IMR-90 (cell line): ENCODE measurements around the gene CTR9. TPM values are rescaled to one million over a fixed set of nuclear protein-coding genes. Genes with fewer than 3 reads are reported as not detected.

Source experiments
- ATAC-seq: fragments of 200-7000 bp; cut with Tn5 transposase; 2 replicates; pipeline ENCODE4 v1.9.1; 2020; ENCODE audit warnings: low read depth, mild to moderate bottlenecking, moderate library complexity
- BruUV-seq: library from RNA; stranded (reverse); fragments of 400-500 nt; replicated peaks from 2 replicates; lab custom pipeline; 2021; lab: Mats Ljungman, UMichigan
- CTCF ChIA-PET: fragments of 300-600 bp; formaldehyde crosslinking; extraction: SDS; loops from one replicate; lab custom pipeline; 2021; ENCODE audit warnings: antibody characterized with exemption; lab: Yijun Ruan, JAX
- POLR2A ChIA-PET: fragments of 300-600 bp; sonication (Branson Sonifier 250); formaldehyde crosslinking; loops from one replicate; lab custom pipeline; 2022; ENCODE audit warnings: antibody characterized with exemption; ENCODE audit not compliant: unreplicated experiment; lab: Charles Lee
- DNase-seq: peaks from one replicate; pipeline ENCODE4 v3.0.0; 2013
- H2AFZ ChIP-seq: replicated peaks from 2 replicates; pipeline ENCODE3; 2013; ENCODE audit warnings: low read length, mild to moderate bottlenecking; ENCODE audit not compliant: poor library complexity
- H2AK5ac ChIP-seq: 2 replicates; pipeline ENCODE4 v1.6.1; 2013; ENCODE audit warnings: low read depth, low read length, inconsistent platforms
- H2AK9ac ChIP-seq: replicated peaks from 2 replicates; pipeline ENCODE3; 2013; ENCODE audit warnings: mild to moderate bottlenecking, low read depth, low read length, moderate library complexity; ENCODE audit not compliant: poor library complexity
- H2BK120ac ChIP-seq: 2 replicates; pipeline ENCODE4 v1.6.1; 2013; ENCODE audit warnings: low read depth, low read length, inconsistent platforms
- H2BK15ac ChIP-seq: 3 replicates; pipeline ENCODE4 v1.6.1; 2013; ENCODE audit warnings: low read depth, low read length, inconsistent platforms
- H2BK20ac ChIP-seq: 2 replicates; pipeline ENCODE4 v1.6.1; 2013; ENCODE audit warnings: low read depth, mild to moderate bottlenecking, inconsistent platforms, low read length, moderate library complexity
- H2BK5ac ChIP-seq: 2 replicates; pipeline ENCODE4 v1.6.1; 2013; ENCODE audit warnings: mild to moderate bottlenecking, low read depth, low read length, inconsistent platforms; ENCODE audit not compliant: poor library complexity, severe bottlenecking
- H3K14ac ChIP-seq: replicated peaks from 2 replicates; pipeline ENCODE4 v1.6.1; 2013; ENCODE audit warnings: low read depth, low read length, inconsistent platforms
- H3K18ac ChIP-seq: 2 replicates; pipeline ENCODE4 v1.6.1; 2013; ENCODE audit warnings: low read depth, low read length, control low read depth
- H3K23ac ChIP-seq: 2 replicates; pipeline ENCODE4 v1.6.1; 2013; ENCODE audit warnings: low read depth, low read length, inconsistent platforms
- H3K27ac ChIP-seq: 2 replicates; pipeline ENCODE4 v1.5.1; 2013; ENCODE audit warnings: mild to moderate bottlenecking, control low read depth, low read length; ENCODE audit not compliant: insufficient read depth
- H3K27me3 ChIP-seq: 2 replicates; pipeline ENCODE4 v1.6.1; 2013; ENCODE audit warnings: low read length; ENCODE audit not compliant: control insufficient read depth, insufficient read depth
- H3K36me3 ChIP-seq: 2 replicates; pipeline ENCODE4 v1.6.1; 2013; ENCODE audit warnings: low read length, mixed read lengths; ENCODE audit not compliant: control insufficient read depth, insufficient read depth
- H3K4ac ChIP-seq: 2 replicates; pipeline ENCODE4 v1.6.1; 2013; ENCODE audit warnings: low read depth, low read length, inconsistent platforms
- H3K4me1 ChIP-seq: 2 replicates; pipeline ENCODE4 v1.6.1; 2013; ENCODE audit warnings: low read length, mixed read lengths; ENCODE audit not compliant: control insufficient read depth, insufficient read depth
- H3K4me2 ChIP-seq: 2 replicates; pipeline ENCODE4 v1.6.1; 2013; ENCODE audit warnings: low read depth, mild to moderate bottlenecking, control low read depth, low read length, moderate library complexity
- H3K4me3 ChIP-seq: 2 replicates; pipeline ENCODE4 v1.5.1; 2013; ENCODE audit warnings: low read depth, mild to moderate bottlenecking, control low read depth, low read length, moderate library complexity; ENCODE audit not compliant: insufficient read depth
- H3K56ac ChIP-seq: 2 replicates; pipeline ENCODE4 v1.6.1; 2013; ENCODE audit warnings: low read length, inconsistent platforms; ENCODE audit not compliant: insufficient read depth; ENCODE audit errors: extremely low read depth
- H3K79me1 ChIP-seq, 2 experiments: 2 replicates each; pipeline ENCODE4 v1.6.1; 2013; ENCODE audit warnings: low read length in 2 of 2, inconsistent platforms in 1 of 2, low read depth in 1 of 2
- H3K9ac ChIP-seq: 2 replicates; pipeline ENCODE4 v1.6.1; 2013; ENCODE audit warnings: low read depth, low read length, control low read depth
- H3K9me1 ChIP-seq: 2 replicates; pipeline ENCODE4 v1.6.1; 2013; ENCODE audit warnings: low read length, inconsistent platforms; ENCODE audit not compliant: insufficient read depth
- H3K9me3 ChIP-seq: 2 replicates; pipeline ENCODE4 v1.6.1; 2013; ENCODE audit warnings: low read length; ENCODE audit not compliant: control insufficient read depth, insufficient read depth
- H4K20me1 ChIP-seq: 2 replicates; pipeline ENCODE4 v1.6.1; 2013; ENCODE audit warnings: low read length, inconsistent platforms; ENCODE audit not compliant: insufficient read depth
- H4K5ac ChIP-seq: 2 replicates; pipeline ENCODE4 v1.6.1; 2013; ENCODE audit warnings: mild to moderate bottlenecking, low read depth, low read length, control low read depth
- H4K8ac ChIP-seq, 2 experiments: 2 replicates each; pipeline ENCODE4 v1.6.1; 2013; ENCODE audit warnings: low read depth in 2 of 2, low read length in 2 of 2, control low read depth in 1 of 2, inconsistent platforms in 1 of 2
- H4K91ac ChIP-seq: 2 replicates; pipeline ENCODE4 v1.6.1; 2013; ENCODE audit warnings: low read depth, low read length, inconsistent platforms; ENCODE audit not compliant: insufficient read depth
- BHLHE40 ChIP-seq: fragments of 150-350 bp; IDR thresholded peaks from 2 replicates; pipeline ENCODE4 v1.6.1; 2016; ENCODE audit warnings: mild to moderate bottlenecking, low read depth, low read length
- FOS ChIP-seq: fragments of 150-350 bp; IDR thresholded peaks from 2 replicates; pipeline ENCODE4 v1.6.1; 2016; ENCODE audit warnings: low read depth, low read length
- MAFK ChIP-seq: IDR thresholded peaks from 2 replicates; pipeline ENCODE4 v1.6.1; 2012; ENCODE audit warnings: low read depth, low read length, improper control_type of control experiment
- MAZ ChIP-seq: IDR thresholded peaks from 2 replicates; pipeline ENCODE4 v1.6.1; 2012; ENCODE audit warnings: low read depth, mild to moderate bottlenecking, low read length, improper control_type of control experiment, moderate library complexity, borderline replicate concordance
- NFE2L2 ChIP-seq: fragments of 150-350 bp; IDR thresholded peaks from 2 replicates; pipeline ENCODE4 v1.6.1; 2016; ENCODE audit warnings: low read depth, mild to moderate bottlenecking, low read length
- POLR2A ChIP-seq: IDR thresholded peaks from 2 replicates; pipeline ENCODE4 v1.6.1; 2012; ENCODE audit warnings: mild to moderate bottlenecking, low read depth, low read length
- RAD21 ChIP-seq: IDR thresholded peaks from 2 replicates; pipeline ENCODE4 v1.6.1; 2012; ENCODE audit warnings: low read length, improper control_type of control experiment
- RCOR1 ChIP-seq: IDR thresholded peaks from 2 replicates; pipeline ENCODE4 v1.6.1; 2012; ENCODE audit warnings: mild to moderate bottlenecking, low read length, improper control_type of control experiment; ENCODE audit not compliant: insufficient replicate concordance
- USF2 ChIP-seq: fragments of 150-350 bp; IDR thresholded peaks from 2 replicates; pipeline ENCODE4 v1.6.1; 2017; ENCODE audit warnings: mild to moderate bottlenecking, antibody characterized with exemption, low read length, low read depth
- WGBS, 2 experiments: methylation state at CpG; one replicate each; pipeline versions ENCODE4 v1.1.5 to v1.1.7; 2013; ENCODE audit warnings: missing lambda C conversion rate in 2 of 2; ENCODE audit not compliant: insufficient read length in 1 of 2; ENCODE audit errors: extremely low coverage in 2 of 2; 5-methylcytosine and 5-hydroxymethylcytosine counted together
- dilution Hi-C: fragments of 300-500 bp; cut with HindIII; formaldehyde crosslinking; loops from one replicate; pipeline ENCODE4 v1.14.3; 2018; ENCODE audit warnings: low sequenced_read_pairs; ENCODE audit not compliant: unreplicated experiment
- in situ Hi-C: fragments of 300-500 bp; cut with MboI; formaldehyde crosslinking; loops from 3 replicates; pipeline ENCODE4 v1.14.3; 2019; ENCODE audit warnings: low sequenced_read_pairs, inconsistent platforms, mixed read lengths
- intact Hi-C: fragments of 100-400 bp; cut with micrococcal nuclease; formaldehyde crosslinking; loops from 2 replicates; pipeline ENCODE4 v1.10.0; 2022
- polyA plus RNA-seq, 3 experiments: library from polyadenylated mRNA; depleted of rRNA; stranded (reverse); fragments of >200 nt; gene quantifications; 2 replicates each; pipeline ENCODE4 v1.2.3, GENCODE V29; 2012; ENCODE audit warnings: low replicate concordance in 1 of 3
- total RNA-seq: library from RNA; depleted of rRNA; stranded (reverse); fragments of >200 nt; gene quantifications from 2 replicates; pipeline ENCODE4 v1.2.3, GENCODE V29; 2012
- TF ChIP-seq, protein P1 (sequence below): fragments of 150-350 bp; IDR thresholded peaks from 2 replicates; pipeline ENCODE4 v1.6.1; 2016; ENCODE audit warnings: low read depth, mild to moderate bottlenecking, low read length, moderate library complexity, borderline replicate concordance

The CTR9 gene
- total and polyA plus RNA-seq, 2 of the 4 experiments (the other 2 are of a cell fraction), result 16.8 to 37.1 TPM

GRCh38 chr11:10785146-10785474, 34.1 kb downstream of the CTR9 start:
- Histone ChIP-seq H2BK15ac (no peak overlapping the region), H3K23ac (no peak overlapping the region), H2AK5ac (no peak overlapping the region), H3K9me3 (no peaks in the 10 kb centered on the region), H3K4me3 (no peak overlapping the region), H3K27ac (no peak overlapping the region), H3K14ac (no peak overlapping the region), H2AK9ac (no peak overlapping the region), H4K5ac (no peak overlapping the region), H3K79me1 (0 out of 4 replicates have a peak, but pooled peaks cover 0 to under 1% of the 10 kb centered on the region in 2 experiments), H2BK120ac (no peak overlapping the region), H3K4me2 (no peak overlapping the region), H3K27me3 (no peaks in the 10 kb centered on the region; the same call in 1 of the 2 replicates), H3K18ac (no peak overlapping the region), H3K4ac (no peak overlapping the region), H2BK20ac (no peak overlapping the region), H4K8ac (no peak overlapping the region), H3K9me1 (no peaks in the 10 kb centered on the region), H3K9ac (no peak overlapping the region), H3K36me3 (peaks cover 3% of the 10 kb centered on the region; the same call in 1 of the 2 replicates), H3K56ac (no peak overlapping the region), H4K91ac (no peak overlapping the region), H2AFZ (no peak overlapping the region), H4K20me1 (no peaks in the 10 kb centered on the region), H2BK5ac (no peak overlapping the region), H3K4me1 (no peaks in the 10 kb centered on the region)
- in situ Hi-C loops (loop anchor here (25.0 kb wide), 1 partner anchor 1477 kb away; no protein-coding TSS in a partner anchor), intact Hi-C loops (no loop called here), dilution Hi-C loops (no loop called here)
- ChIA-PET POLR2A (interaction anchor here (0.5 kb wide), 1 partner anchor 1057 kb away, joined by 6 read pairs; no protein-coding TSS in a partner anchor), CTCF (interaction anchor here (1.0 kb wide), 1 partner anchor 149 kb away, joined by 3 read pairs; no protein-coding TSS in a partner anchor)
- no peak for TF ChIP-seq POLR2A
- no peak for TF ChIP-seq RCOR1
- TF ChIP-seq USF2, result no peak
- no peak for TF ChIP-seq MAFK
- no peak for TF ChIP-seq RAD21
- TF ChIP-seq FOS, result no peak
- TF ChIP-seq, protein P1, sequence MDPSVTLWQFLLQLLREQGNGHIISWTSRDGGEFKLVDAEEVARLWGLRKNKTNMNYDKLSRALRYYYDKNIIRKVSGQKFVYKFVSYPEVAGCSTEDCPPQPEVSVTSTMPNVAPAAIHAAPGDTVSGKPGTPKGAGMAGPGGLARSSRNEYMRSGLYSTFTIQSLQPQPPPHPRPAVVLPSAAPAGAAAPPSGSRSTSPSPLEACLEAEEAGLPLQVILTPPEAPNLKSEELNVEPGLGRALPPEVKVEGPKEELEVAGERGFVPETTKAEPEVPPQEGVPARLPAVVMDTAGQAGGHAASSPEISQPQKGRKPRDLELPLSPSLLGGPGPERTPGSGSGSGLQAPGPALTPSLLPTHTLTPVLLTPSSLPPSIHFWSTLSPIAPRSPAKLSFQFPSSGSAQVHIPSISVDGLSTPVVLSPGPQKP, result no peak
- TF ChIP-seq NFE2L2, result no peak
- TF ChIP-seq BHLHE40, result no peak
- TF ChIP-seq MAZ, result no peak
- ATAC-seq (no peak), DNase-seq (no peak)
- no CpG with 5 or more reads among the region's 4 CpGs for WGBS, 2 experiments
- no TSS peak for BruUV-seq
